Natural killer cell treated with Interleukin-12 subunit alpha and Interleukin-12 subunit beta and Interleukin-15 and Interleukin-18, amount 100 ng/mL, for 72 hours (primary cell): ENCODE data around the gene PHAF1. TPM values are rescaled to one million over a fixed set of nuclear protein-coding genes. Genes with fewer than 3 reads are reported as not detected.
"Not testable (repeated sequence)": the region's sequence is repeated elsewhere in the genome, so short reads cannot be mapped to it uniquely, and the experiment has no call there.

Experiments
- ATAC-seq, 2 donors: fragments of 150-1000 bp; cut with Tn5 transposase in 1 of 2; sonication (Bioruptor Pico), chemical (Tn5 transposase) in 1 of 2; 2 replicates each; pipeline ENCODE4 v1.10.0; 2021
- DNase-seq: peaks from one replicate; pipeline ENCODE4 v3.0.0; 2022; ENCODE audit warnings: low spot score
- H3K27ac Mint-ChIP-seq, 2 donors: 1 replicate in 1 of 2; 2 replicates in 1 of 2; pipeline ENCODE4 v1.8.0; 2022; ENCODE audit warnings: mixed read lengths in 2 of 2, mild to moderate bottlenecking in 1 of 2, moderate library complexity in 1 of 2
- H3K27me3 Mint-ChIP-seq, 2 donors: 1 replicate in 1 of 2; 2 replicates in 1 of 2; pipeline ENCODE4 v1.8.0; 2022; ENCODE audit warnings: mixed read lengths in 2 of 2
- H3K36me3 Mint-ChIP-seq: one replicate; pipeline ENCODE4 v1.8.0; 2022; ENCODE audit warnings: mixed read lengths
- H3K4me1 Mint-ChIP-seq, 2 donors: 1 replicate in 1 of 2; 2 replicates in 1 of 2; pipeline ENCODE4 v1.8.0; 2022; ENCODE audit warnings: low read depth in 2 of 2, mixed read lengths in 2 of 2, mild to moderate bottlenecking in 1 of 2
- H3K4me3 Mint-ChIP-seq: one replicate; pipeline ENCODE4 v1.8.0; 2022; ENCODE audit warnings: mixed read lengths
- H3K9me3 Mint-ChIP-seq: 2 replicates; pipeline ENCODE4 v1.8.0; 2022; ENCODE audit warnings: mixed read lengths
- total RNA-seq, 2 donors: library from RNA; stranded (reverse); gene quantifications; one replicate each; pipeline ENCODE4 v1.2.3, GENCODE V29; 2022

Gene PHAF1
- total RNA-seq, 2 donors from 2014 or later, result 14.3 to 26.7 TPM

DNA sequence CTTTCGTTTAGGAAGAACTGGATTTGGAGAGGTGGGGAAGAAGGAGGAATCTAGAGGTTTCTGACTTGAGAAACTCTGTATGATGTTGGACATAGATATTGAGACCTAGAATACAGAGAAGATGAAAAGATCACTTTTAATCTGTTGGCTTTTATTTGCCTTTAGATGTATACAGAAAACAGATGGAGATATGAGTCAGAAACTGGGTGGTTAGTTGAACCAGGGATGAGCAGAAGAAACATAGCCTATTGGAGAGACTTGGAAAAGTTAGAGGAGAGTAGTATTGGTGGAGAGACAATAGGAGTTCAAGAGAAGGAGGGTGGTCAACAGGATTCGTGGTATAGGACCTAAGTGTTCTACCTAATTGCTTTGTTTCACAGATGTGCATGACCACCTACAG is 5.1 kb downstream of the PHAF1 start:
- H3K27me3 Mint-ChIP-seq, result no peaks in the 10 kb centered on the region
- peaks cover 23 to 30% of the 10 kb centered on the region in 2 donors for H3K4me1 Mint-ChIP-seq
- no peak overlapping the region for H3K27ac Mint-ChIP-seq
- ATAC-seq (no peak), DNase-seq (no peak)
- no peaks in the 10 kb centered on the region for H3K9me3 Mint-ChIP-seq
- no peaks in the 10 kb centered on the region for H3K36me3 Mint-ChIP-seq
- H3K4me3 Mint-ChIP-seq, result no peak overlapping the region

DNA sequence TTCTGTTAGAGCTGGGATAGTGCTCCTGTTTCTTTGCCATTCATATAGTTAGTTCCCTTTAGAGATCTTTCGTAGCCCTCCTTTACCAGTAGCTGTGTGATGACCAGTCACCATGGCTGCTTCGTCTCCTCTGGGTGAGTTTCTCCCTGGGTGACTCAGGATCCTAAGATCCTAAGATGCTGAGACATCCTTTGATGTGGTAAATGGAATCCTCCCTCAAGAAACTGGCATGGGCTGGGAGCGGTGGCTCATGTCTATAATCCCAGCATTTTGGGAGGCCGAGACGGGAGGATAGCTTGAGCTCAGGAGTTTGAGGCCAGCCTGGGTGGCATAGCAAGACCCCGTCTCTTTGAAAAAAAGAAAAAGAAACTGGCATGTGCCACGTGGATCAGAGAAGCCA is 5.9 kb downstream of the PHAF1 start:
- no peaks in the 10 kb centered on the region for H3K9me3 Mint-ChIP-seq
- peaks cover 18 to 33% of the 10 kb centered on the region in 2 donors for H3K4me1 Mint-ChIP-seq
- peaks cover 3% of the 10 kb centered on the region for H3K36me3 Mint-ChIP-seq
- no peak overlapping the region for H3K27ac Mint-ChIP-seq
- no peaks in the 10 kb centered on the region for H3K27me3 Mint-ChIP-seq
- DNase-seq, result no peak
- no peak for ATAC-seq
- H3K4me3 Mint-ChIP-seq, result no peak overlapping the region

DNA sequence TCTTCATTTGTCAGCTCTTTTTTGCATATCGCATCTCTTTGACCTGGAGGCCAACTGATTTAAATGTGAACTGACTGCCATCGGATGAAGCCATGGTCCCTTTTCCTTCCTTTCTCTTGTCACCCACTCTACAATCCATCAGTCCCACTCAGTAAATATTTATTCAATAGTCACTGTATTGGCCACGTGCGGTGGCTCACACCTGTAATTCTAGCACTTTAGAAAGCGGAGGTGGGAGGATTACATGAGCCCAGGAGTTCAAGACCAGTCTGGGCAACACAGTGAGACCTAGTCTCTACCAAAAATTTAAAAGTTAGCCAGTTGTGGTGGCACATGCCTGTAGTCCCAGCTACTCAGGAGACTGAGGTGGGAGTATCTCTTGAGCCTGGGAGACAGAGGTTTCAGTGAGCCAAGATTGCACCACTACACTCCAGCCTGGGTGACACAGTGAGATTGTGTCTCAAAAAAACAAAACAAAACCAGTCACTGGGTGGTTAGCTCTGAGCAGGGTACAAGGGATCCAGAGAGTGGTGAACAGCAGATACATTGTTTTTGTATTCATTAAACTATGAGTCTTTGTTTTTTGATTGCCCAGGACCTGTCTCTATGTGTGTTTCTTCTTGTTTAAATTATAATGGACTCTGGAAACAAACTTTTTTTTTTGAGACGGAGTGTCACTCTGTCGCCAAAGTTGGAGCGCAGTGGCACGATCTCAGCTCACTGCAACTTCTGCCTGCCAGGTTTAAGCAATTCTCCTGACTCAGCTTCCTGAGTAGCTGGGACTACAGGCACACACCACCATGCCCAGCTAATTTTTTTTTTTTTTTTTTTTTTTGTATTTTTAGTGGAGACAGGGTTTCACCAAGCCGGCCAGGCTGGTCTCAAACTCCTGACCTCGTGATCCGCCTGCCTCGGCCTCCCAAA is 6.9 kb downstream of the PHAF1 start:
- DNase-seq (no peak), ATAC-seq (no peak)
- Mint-ChIP-seq H3K27me3 (no peaks in the 10 kb centered on the region), H3K9me3 (no peaks in the 10 kb centered on the region), H3K27ac (no peak overlapping the region), H3K4me3 (no peak overlapping the region), H3K4me1 (peaks cover 11 to 24% of the 10 kb centered on the region in 2 donors), H3K36me3 (peaks cover 5% of the 10 kb centered on the region)

DNA sequence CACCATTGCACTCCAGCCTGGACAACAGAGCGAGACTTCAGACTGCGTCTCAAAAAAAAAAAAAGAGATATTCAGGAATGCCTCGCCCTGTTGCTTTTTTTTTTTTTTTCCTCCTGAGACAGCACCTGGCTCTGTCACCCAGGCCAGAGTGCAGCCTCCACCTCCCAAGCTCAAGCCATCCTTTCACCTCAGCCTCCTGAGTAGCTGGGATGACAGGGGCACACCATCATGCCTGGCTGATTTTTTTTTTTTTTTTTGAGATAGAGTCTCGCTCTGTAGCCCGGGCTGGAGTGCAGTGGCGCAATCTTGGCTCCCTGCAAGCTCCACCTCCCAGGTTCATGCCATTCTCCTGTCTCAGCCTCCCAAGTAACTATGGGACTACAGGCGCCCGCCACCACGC is 8.0 kb downstream of the PHAF1 start:
- H3K9me3 Mint-ChIP-seq, result no peaks in the 10 kb centered on the region
- ATAC-seq (no peak), DNase-seq (no peak)
- H3K4me1 Mint-ChIP-seq, result peaks cover 7 to 19% of the 10 kb centered on the region in 2 donors
- no peak overlapping the region for H3K27ac Mint-ChIP-seq
- no peak overlapping the region for H3K4me3 Mint-ChIP-seq
- H3K36me3 Mint-ChIP-seq, result peaks cover 5% of the 10 kb centered on the region
- no peaks in the 10 kb centered on the region for H3K27me3 Mint-ChIP-seq

DNA sequence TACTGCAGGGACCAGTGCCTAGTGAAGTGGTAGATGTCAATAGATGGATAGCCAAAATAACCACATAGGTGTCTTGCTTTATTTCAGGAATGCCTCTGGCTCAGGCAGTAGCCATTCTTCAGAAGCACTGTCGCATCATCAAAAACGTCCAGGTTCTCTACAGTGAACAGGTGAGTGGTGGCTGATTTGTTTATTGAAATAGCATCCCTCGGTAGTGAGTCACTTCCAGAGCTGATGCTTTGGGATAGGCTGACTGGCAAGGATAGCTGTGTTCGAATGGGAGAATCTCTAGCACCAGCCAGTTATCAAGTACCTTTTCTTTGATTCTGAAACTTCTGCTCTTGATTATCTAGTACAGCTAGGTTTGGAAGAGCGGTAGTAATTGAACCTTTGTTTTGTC is 10.3 kb downstream of the PHAF1 start:
- H3K36me3 Mint-ChIP-seq, result peaks cover 13% of the 10 kb centered on the region
- H3K9me3 Mint-ChIP-seq, result no peaks in the 10 kb centered on the region
- DNase-seq, result no peak
- ATAC-seq, result no peak
- no peak overlapping the region for H3K27ac Mint-ChIP-seq
- H3K4me1 Mint-ChIP-seq, result peaks cover 3 to 8% of the 10 kb centered on the region in 2 donors
- no peak overlapping the region for H3K4me3 Mint-ChIP-seq
- H3K27me3 Mint-ChIP-seq, result no peaks in the 10 kb centered on the region

DNA sequence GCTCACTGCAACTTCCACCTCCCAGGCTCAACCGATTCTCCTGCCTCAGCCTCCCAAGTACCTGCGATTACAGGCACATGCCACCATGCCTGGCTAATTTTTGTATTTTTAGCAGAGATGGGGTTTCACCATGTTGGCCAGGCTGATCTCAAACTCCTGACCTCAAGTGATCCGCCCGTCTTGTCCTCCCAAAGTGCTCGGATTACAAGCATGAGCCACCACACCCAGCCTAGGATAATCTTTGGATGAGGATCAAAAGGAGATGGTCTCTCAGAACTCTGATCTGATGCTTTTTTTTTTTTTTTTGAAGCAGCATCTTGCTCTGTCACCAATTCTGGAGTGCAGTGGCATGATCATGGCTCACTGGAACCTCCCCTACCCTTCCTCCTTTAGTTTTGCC is 13.1 kb downstream of the PHAF1 start:
- H3K27me3 Mint-ChIP-seq, H3K4me3 Mint-ChIP-seq, ATAC-seq, DNase-seq, H3K27ac Mint-ChIP-seq, H3K9me3 Mint-ChIP-seq: not testable (repeated sequence)
- H3K4me1 Mint-ChIP-seq, result peaks cover 5 to 13% of the 10 kb centered on the region in 2 donors
- peaks cover 19% of the 10 kb centered on the region for H3K36me3 Mint-ChIP-seq

DNA sequence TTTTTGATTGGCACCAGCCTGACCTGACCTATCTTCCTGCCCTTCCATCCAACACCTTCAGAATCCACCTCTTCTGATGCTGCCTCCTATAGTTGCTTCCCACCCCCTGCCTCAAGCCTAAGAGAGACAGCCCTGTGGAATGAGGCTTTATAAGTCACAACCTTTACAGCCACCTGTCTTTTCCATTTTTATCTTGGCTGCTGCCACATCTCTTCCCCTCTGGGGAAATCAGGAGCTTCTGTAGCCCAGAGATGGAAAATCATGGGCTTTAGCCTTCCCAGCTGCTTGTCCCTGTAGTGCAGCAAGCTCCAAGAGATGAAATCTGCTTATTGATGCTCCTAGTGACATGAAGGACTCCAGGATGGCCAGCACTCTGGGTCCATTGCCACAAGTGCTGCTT is 18.7 kb downstream of the PHAF1 start:
- H3K27ac Mint-ChIP-seq, result no peak overlapping the region
- ATAC-seq, result no peak
- peaks cover 5% of the 10 kb centered on the region in 2 donors for H3K4me1 Mint-ChIP-seq
- H3K9me3 Mint-ChIP-seq, result no peaks in the 10 kb centered on the region
- DNase-seq, result no peak
- H3K36me3 Mint-ChIP-seq, result peaks cover 18% of the 10 kb centered on the region
- no peak overlapping the region for H3K4me3 Mint-ChIP-seq
- H3K27me3 Mint-ChIP-seq, result no peaks in the 10 kb centered on the region

DNA sequence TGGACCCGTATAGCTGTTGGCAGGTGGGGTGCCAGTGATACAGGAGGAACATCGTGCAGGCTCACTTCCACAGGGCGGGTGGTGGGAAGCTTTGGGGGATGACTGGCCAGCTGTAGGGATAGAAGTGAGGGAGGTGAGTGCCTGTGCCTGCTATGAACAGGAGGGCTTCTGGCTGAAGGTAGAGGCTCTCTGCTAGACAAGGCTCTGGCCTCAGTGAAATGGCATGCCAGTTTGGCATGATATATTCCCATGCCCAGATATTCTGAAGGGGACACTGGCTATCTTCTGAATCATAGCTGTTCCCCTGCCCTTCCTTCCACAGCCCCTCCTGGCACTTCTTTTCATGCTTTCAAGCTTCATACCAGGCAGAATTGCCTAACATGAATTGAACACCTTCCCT is 19.1 kb downstream of the PHAF1 start:
- H3K4me3 Mint-ChIP-seq, result no peak overlapping the region
- H3K27ac Mint-ChIP-seq, result no peak overlapping the region
- DNase-seq (no peak), ATAC-seq (no peak)
- H3K9me3 Mint-ChIP-seq, result no peaks in the 10 kb centered on the region
- peaks cover 3 to 5% of the 10 kb centered on the region in 2 donors for H3K4me1 Mint-ChIP-seq
- H3K27me3 Mint-ChIP-seq, result no peaks in the 10 kb centered on the region
- H3K36me3 Mint-ChIP-seq, result peaks cover 14% of the 10 kb centered on the region

DNA sequence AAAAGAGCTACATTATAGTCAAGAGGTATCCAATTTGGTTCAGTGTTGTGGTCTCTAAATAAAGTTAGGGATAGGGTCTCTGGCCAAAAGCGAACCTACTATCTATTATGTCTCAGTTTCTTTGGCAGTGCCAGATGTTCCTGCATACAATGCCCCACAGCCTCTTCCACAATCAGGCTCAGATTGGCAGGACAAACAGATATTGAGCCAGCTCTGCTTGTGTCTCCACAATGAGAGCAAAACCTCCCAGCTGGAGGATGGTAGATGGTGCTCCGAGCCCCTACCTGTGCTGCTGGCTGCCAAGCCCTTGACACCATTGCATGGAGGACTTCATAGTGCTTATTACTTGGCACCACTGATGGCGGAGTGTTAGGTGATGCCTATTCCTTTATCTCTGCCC is 19.7 kb downstream of the PHAF1 start:
- Mint-ChIP-seq H3K4me1 (peaks cover 3 to 5% of the 10 kb centered on the region in 2 donors), H3K9me3 (no peaks in the 10 kb centered on the region), H3K36me3 (peaks cover 12% of the 10 kb centered on the region), H3K27me3 (no peaks in the 10 kb centered on the region), H3K27ac (no peak overlapping the region), H3K4me3 (no peak overlapping the region)
- no peak for ATAC-seq
- no peak for DNase-seq

DNA sequence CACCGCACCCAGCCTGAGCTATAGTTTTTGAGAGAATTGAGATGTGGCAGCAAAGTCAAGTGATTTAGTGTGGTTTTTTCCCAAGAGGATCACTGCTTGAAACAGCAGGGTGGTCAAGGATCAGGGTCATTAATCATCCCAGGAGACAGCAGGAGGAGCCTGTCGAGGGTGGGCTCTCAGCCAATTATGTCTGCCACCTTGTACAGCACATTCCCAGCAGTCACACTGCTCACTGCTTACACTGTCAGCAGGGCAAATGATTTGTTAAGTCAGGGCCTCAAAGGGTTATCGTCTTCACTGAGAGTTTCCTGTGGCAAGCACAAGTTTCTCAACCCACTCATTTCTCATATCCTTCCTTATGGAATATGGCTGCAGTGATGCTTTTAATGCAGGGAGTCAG is 27.9 kb downstream of the PHAF1 start:
- no peaks in the 10 kb centered on the region for H3K27me3 Mint-ChIP-seq
- no peak overlapping the region for H3K27ac Mint-ChIP-seq
- no peaks in the 10 kb centered on the region for H3K9me3 Mint-ChIP-seq
- H3K4me1 Mint-ChIP-seq, result no peaks in the 10 kb centered on the region
- H3K4me3 Mint-ChIP-seq, result no peak overlapping the region
- peaks cover 15% of the 10 kb centered on the region for H3K36me3 Mint-ChIP-seq
- DNase-seq, result no peak
- no peak for ATAC-seq

DNA sequence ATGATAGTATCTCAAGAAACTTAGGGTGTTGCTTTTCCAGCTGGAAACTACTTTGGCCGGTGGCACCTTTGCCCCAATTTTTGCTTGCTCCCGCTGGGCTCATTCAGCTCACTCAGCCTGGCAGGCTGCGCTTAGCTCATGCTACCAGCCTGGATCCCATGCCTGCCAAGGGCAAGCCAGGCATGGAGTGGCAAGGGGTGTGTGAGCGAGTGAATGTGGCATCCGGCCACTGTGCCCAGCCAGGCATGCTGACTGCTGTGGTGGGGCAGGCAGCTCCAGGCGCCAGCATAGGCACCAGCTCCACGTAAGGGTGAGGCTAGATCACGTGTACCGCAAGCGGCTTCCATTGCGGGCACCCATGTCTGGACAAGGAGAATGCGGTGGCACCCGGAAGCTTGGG is 31.6 kb downstream of the PHAF1 start:
- Mint-ChIP-seq H3K4me1 (no peaks in the 10 kb centered on the region), H3K27ac (no peak overlapping the region), H3K4me3 (no peak overlapping the region), H3K36me3 (peaks cover 17% of the 10 kb centered on the region), H3K9me3 (no peaks in the 10 kb centered on the region), H3K27me3 (no peaks in the 10 kb centered on the region)
- DNase-seq (no peak), ATAC-seq (no peak)

DNA sequence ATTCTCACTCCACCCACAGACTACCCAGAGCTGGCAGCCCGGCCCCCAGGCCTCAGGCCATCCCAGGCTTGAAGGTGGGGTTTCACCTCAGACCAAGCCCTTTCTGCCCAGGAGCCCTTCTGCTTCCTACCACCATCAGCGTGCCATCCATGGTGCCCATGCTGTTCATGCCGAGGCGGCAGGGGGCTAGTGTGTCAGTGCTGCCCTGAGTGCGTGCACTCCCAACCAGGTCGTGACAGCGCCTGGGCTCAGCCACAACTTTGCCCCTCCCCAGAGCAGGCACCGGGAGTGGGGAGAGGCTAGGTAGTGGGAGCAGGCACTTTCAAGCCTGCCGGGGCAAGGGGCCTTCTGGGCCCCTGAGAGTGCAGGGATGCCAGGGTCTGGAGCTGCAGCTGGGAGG is 32.6 kb downstream of the PHAF1 start:
- no peaks in the 10 kb centered on the region for H3K4me1 Mint-ChIP-seq
- no peak for ATAC-seq

DNA sequence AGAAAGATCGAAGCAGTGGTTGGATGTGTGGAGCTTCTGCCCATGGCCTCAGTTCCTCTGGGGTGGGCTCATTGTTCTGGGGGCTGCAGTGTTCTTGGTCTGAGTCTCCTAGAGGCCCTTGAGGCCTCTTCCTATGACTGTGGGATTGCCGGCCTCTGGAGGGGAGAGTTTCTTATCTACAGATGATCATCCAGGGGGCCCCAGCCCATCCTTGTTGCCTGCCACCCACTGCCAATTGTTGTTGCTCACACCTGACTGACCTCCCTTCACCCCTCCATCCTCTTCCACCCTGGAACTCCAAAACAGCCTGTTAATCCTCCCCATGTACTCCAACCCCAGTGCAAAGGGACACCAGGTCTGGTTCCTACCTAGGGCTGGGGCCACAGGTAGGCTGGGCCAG is 35.2 kb downstream of the PHAF1 start:
- Mint-ChIP-seq H3K27ac (no peak overlapping the region), H3K27me3 (no peaks in the 10 kb centered on the region), H3K4me3 (no peak overlapping the region), H3K36me3 (peaks cover 23% of the 10 kb centered on the region), H3K4me1 (peaks cover 0 to 2% of the 10 kb centered on the region in 2 donors), H3K9me3 (no peaks in the 10 kb centered on the region)
- DNase-seq (no peak), ATAC-seq (no peak)

More for the DNA sequence above, 32.6 kb downstream of the PHAF1 start:
- no peaks in the 10 kb centered on the region for H3K27me3 Mint-ChIP-seq
- DNase-seq, result no peak
- H3K9me3 Mint-ChIP-seq, result no peaks in the 10 kb centered on the region
- no peak overlapping the region for H3K4me3 Mint-ChIP-seq
- peaks cover 17% of the 10 kb centered on the region for H3K36me3 Mint-ChIP-seq
- H3K27ac Mint-ChIP-seq, result no peak overlapping the region

DNA sequence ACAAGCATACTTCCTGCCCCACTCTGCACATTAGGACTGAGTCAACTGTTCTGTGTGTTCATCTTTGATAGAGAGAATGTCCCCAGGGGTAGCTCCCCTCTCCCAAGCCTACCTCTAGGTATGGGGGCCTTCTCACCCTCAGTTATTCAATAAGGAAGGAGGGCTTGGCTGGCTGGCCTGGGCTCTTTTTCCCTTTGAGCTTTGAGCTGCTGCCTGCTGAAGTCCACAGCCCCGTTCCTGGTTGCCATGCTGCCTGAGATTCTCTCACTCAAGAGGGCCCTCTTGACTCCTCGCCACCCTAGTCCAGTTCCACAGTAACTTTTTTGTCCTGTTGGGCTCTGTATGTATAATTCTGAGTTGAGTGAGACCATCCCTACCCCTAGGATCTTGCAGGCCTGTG is 36.0 kb downstream of the PHAF1 start:
- Mint-ChIP-seq H3K27me3 (no peaks in the 10 kb centered on the region), H3K27ac (no peak overlapping the region), H3K4me3 (no peak overlapping the region), H3K36me3 (peaks cover 17% of the 10 kb centered on the region), H3K4me1 (peaks cover 0 to 2% of the 10 kb centered on the region in 2 donors), H3K9me3 (no peaks in the 10 kb centered on the region)
- no peak for DNase-seq
- no peak for ATAC-seq
